HCT116 (cell line): ENCODE data around the gene ELK3. TPM values are rescaled to one million over a fixed set of nuclear protein-coding genes. Genes with fewer than 3 reads are reported as not detected.

Experiments used
- ATAC-seq: fragments of 200-7000 bp; cut with Tn5 transposase; 2 replicates; pipeline ENCODE4 v1.9.1; 2020; ENCODE audit warnings: mild to moderate bottlenecking, moderate library complexity
- BruUV-seq: library from RNA; stranded (reverse); fragments of 400-500 nt; replicated peaks from 2 replicates; lab custom pipeline; 2021; lab: Mats Ljungman, UMichigan
- CTCF ChIA-PET: fragments of 300-600 bp; sonication (Branson Sonifier 250); formaldehyde crosslinking; loops from one replicate; lab custom pipeline; 2021; ENCODE audit warnings: antibody characterized with exemption; lab: Charles Lee
- POLR2A ChIA-PET: fragments of 300-600, 350-600 bp; sonication (Branson Sonifier 250); formaldehyde crosslinking; loops from one replicate; lab custom pipeline; 2021; ENCODE audit warnings: antibody characterized with exemption; lab: Charles Lee
- RAD21 ChIA-PET, 2 experiments: fragments of 300-600 bp; sonication (Branson Sonifier 250); formaldehyde crosslinking; loops; one replicate each; lab custom pipeline; 2023; ENCODE audit warnings: low total read pairs in 2 of 2; ENCODE audit not compliant: uncharacterized antibody in 2 of 2, unreplicated experiment in 2 of 2, low non-redundant PET in 1 of 2; lab: Charles Lee
- DNase-seq: peaks from one replicate; pipeline ENCODE4 v3.0.0-alpha.2; 2010; ENCODE audit warnings: low read depth, low spot score
- H2AFZ ChIP-seq: fragments of 200-600 bp; shearing (Covaris generic), sonication (generic); 2 replicates; pipeline ENCODE4 v1.6.1; 2017; ENCODE audit warnings: low read depth, mixed run types, mixed read lengths, antibody characterized with exemption, low read length; ENCODE audit not compliant: poor library complexity, severe bottlenecking
- H3K27ac ChIP-seq: 2 replicates; pipeline ENCODE4 v1.5.1; 2012; ENCODE audit warnings: low read depth, low read length
- H3K27me3 ChIP-seq: fragments of 200-600 bp; sonication (generic); 2 replicates; pipeline ENCODE4 v1.6.1; 2016; ENCODE audit warnings: mixed run types, low read length, mixed read lengths; ENCODE audit not compliant: insufficient read depth
- H3K36me3 ChIP-seq, 2 experiments: fragments of 200-500 bp in 1 of 2; fragments of 200-600 bp in 1 of 2; sonication (Bioruptor generic) in 1 of 2; sonication (generic) in 1 of 2; 2 replicates each; pipeline versions ENCODE4 v1.5.1 to v1.6.1; 2014 to 2016; ENCODE audit warnings: low read length in 2 of 2, inconsistent platforms in 1 of 2, mixed read lengths in 1 of 2, mixed run types in 1 of 2; ENCODE audit not compliant: insufficient read depth in 2 of 2, control insufficient read depth in 1 of 2
- H3K4me1 ChIP-seq, 2 experiments: fragments of 200-600 bp in 1 of 2; sonication (generic) in 1 of 2; 2 replicates each; pipeline versions ENCODE4 v1.5.1 to v1.6.1; 2012 to 2017; ENCODE audit warnings: low read length in 2 of 2, inconsistent platforms in 1 of 2, mild to moderate bottlenecking in 1 of 2, mixed read lengths in 1 of 2, mixed run types in 1 of 2, moderate library complexity in 1 of 2; ENCODE audit not compliant: insufficient read depth in 2 of 2, control insufficient read depth in 1 of 2
- H3K4me2 ChIP-seq: fragments of 200-600 bp; sonication (generic); 2 replicates; pipeline ENCODE4 v1.6.1; 2017; ENCODE audit warnings: mixed run types, low read length, mixed read lengths
- H3K4me3 ChIP-seq, 2 experiments: fragments of 200-600 bp in 1 of 2; sonication (generic) in 1 of 2; replicated peaks in 1 of 2; 2 replicates each; pipeline ENCODE4 v1.5.1; 2011 to 2016; ENCODE audit warnings: low read length in 2 of 2, control low read depth in 1 of 2, low read depth in 1 of 2, mild to moderate bottlenecking in 1 of 2, mixed read lengths in 1 of 2, mixed run types in 1 of 2
- H3K79me2 ChIP-seq: fragments of 200-600 bp; sonication (generic); 2 replicates; pipeline ENCODE4 v1.6.1; 2017; ENCODE audit warnings: mild to moderate bottlenecking, mixed run types, low read length, moderate library complexity, mixed read lengths; ENCODE audit not compliant: insufficient read depth
- H3K9ac ChIP-seq: fragments of 200-600 bp; sonication (generic); 2 replicates; pipeline ENCODE4 v1.6.1; 2016; ENCODE audit warnings: low read length, mixed read lengths
- H3K9me2 ChIP-seq: fragments of 200-600 bp; sonication (generic), shearing (Covaris generic); 2 replicates; pipeline ENCODE4 v1.6.1; 2017; ENCODE audit warnings: mixed run types, mild to moderate bottlenecking, moderate library complexity; ENCODE audit not compliant: insufficient read depth
- H3K9me3 ChIP-seq, 2 experiments: fragments of 200-500 bp in 1 of 2; fragments of 200-600 bp in 1 of 2; sonication (Bioruptor generic) in 1 of 2; sonication (generic) in 1 of 2; 2 replicates each; pipeline ENCODE4 v1.6.1; 2014 to 2017; ENCODE audit warnings: low read length in 2 of 2, mixed read lengths in 2 of 2, inconsistent platforms in 1 of 2, low read depth in 1 of 2, mild to moderate bottlenecking in 1 of 2, mixed run types in 1 of 2, moderate library complexity in 1 of 2; ENCODE audit not compliant: control insufficient read depth in 1 of 2, insufficient read depth in 1 of 2
- H4K20me1 ChIP-seq: fragments of 200-600 bp; sonication (generic), shearing (Covaris generic); 2 replicates; pipeline ENCODE4 v1.6.1; 2017; ENCODE audit warnings: mixed run types, mild to moderate bottlenecking, moderate library complexity; ENCODE audit not compliant: insufficient read depth
- ELF1 ChIP-seq: IDR thresholded peaks from 2 replicates; pipeline ENCODE4 v1.6.1; 2012; ENCODE audit warnings: low read depth, borderline replicate concordance
- EZH2 ChIP-seq: fragments of 200-600 bp; sonication (generic); IDR thresholded peaks from 2 replicates; pipeline ENCODE4 v1.6.1; 2017; ENCODE audit warnings: antibody characterized with exemption, mixed run types
- SIN3A ChIP-seq: IDR thresholded peaks from 2 replicates; pipeline ENCODE4 v1.6.1; 2012; ENCODE audit warnings: low read depth
- TCF7L2 ChIP-seq: IDR thresholded peaks from 2 replicates; pipeline ENCODE4 v1.7.0; 2011; ENCODE audit warnings: borderline replicate concordance, inconsistent platforms; ENCODE audit not compliant: insufficient read depth, insufficient read length; ENCODE audit errors: extremely low read depth
- YY1 ChIP-seq: IDR thresholded peaks from 2 replicates; pipeline ENCODE4 v1.6.1; 2011; ENCODE audit warnings: low read length, low read depth, moderate library complexity, mild to moderate bottlenecking; ENCODE audit not compliant: insufficient replicate concordance; ENCODE audit errors: extremely low read depth
- intact Hi-C: fragments of 100-400 bp; cut with micrococcal nuclease; formaldehyde crosslinking; loops from 2 replicates; pipeline ENCODE4 v1.10.0; 2022
- total RNA-seq: library from RNA; stranded (reverse); gene quantifications from one replicate; pipeline ENCODE4 v1.2.1, GENCODE V29; 2021; ENCODE audit not compliant: unreplicated experiment
- TF ChIP-seq, protein P1 (sequence below), 3 experiments: fragments of 200-600 bp in 1 of 3; sonication (generic) in 1 of 3; IDR thresholded peaks in 2 of 3; conservative IDR thresholded peaks in 1 of 3; 2 replicates each; pipeline ENCODE4 v1.5.1; 2012 to 2017; ENCODE audit warnings: low read depth in 2 of 3, low read length in 2 of 3, antibody characterized with exemption in 1 of 3, borderline replicate concordance in 1 of 3, control low read depth in 1 of 3, mild to moderate bottlenecking in 1 of 3, mixed read lengths in 1 of 3, mixed run types in 1 of 3, moderate library complexity in 1 of 3; ENCODE audit not compliant: insufficient read depth in 1 of 3
- TF ChIP-seq, protein P2 (sequence below): IDR thresholded peaks from 2 replicates; pipeline ENCODE4 v1.6.1; 2012

Gene ELK3
- total RNA-seq, 1 experiment from 2014 or later: 45.6 TPM

DNA sequence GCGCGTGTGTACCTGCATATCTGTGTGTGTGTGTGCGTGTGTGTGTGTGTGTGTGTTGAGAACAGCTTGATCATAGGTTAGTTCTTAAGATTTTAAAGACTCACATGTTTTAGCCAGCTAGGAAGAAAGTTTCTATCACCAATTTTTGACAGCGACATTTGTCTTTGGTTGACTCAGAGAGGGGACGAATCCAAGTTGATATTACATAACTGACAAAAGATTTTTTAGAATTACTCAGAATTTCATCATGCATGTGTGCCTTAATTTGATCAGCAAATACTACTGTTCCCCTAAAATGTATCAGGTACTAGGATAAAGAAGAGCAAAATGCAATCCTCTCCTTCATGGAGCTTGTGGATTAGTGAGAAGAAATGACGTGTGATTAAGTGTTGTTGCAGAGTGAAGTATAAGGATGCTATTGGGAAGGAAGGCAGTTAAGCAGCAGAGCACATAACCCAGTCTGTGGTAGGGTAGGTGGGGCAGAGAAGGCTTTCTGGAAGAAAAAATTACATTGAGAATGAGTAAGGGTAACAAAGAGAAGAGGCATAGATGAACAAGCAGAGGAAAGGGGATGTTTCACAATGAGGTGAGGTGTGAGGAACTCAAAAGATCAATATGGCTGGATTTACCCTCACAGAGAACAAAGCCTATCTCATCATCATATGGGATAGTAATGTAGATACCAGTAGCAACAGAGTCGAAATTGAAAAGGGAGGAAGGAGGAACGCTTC lies 77.5 kb downstream of the ELK3 start:
- DNase-seq (no peak), ATAC-seq (no peak)
- no peak overlapping the region for H2AFZ ChIP-seq
- intact Hi-C loops: no loop called here
- no peak overlapping the region for H3K27ac ChIP-seq
- ChIA-PET CTCF (interaction anchor here (1.8 kb wide), 1 partner anchor 57 kb away, joined by 4 read pairs; no protein-coding TSS in a partner anchor), RAD21 (no interaction called here), POLR2A (no interaction called here)
- TF ChIP-seq, protein P1, sequence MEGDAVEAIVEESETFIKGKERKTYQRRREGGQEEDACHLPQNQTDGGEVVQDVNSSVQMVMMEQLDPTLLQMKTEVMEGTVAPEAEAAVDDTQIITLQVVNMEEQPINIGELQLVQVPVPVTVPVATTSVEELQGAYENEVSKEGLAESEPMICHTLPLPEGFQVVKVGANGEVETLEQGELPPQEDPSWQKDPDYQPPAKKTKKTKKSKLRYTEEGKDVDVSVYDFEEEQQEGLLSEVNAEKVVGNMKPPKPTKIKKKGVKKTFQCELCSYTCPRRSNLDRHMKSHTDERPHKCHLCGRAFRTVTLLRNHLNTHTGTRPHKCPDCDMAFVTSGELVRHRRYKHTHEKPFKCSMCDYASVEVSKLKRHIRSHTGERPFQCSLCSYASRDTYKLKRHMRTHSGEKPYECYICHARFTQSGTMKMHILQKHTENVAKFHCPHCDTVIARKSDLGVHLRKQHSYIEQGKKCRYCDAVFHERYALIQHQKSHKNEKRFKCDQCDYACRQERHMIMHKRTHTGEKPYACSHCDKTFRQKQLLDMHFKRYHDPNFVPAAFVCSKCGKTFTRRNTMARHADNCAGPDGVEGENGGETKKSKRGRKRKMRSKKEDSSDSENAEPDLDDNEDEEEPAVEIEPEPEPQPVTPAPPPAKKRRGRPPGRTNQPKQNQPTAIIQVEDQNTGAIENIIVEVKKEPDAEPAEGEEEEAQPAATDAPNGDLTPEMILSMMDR (IDR thresholded peaks at IDR 0.05 in 2 of 3, conservative IDR thresholded peaks at IDR 0.05 in 1 of 3; ENCODE audit: borderline replicate concordance in 1 of 3, insufficient read depth in 1 of 3, low read depth in 2 of 3, low read length in 2 of 3): no peak
- TF ChIP-seq SIN3A (no peak), YY1 (no peak), TCF7L2 (no peak), ELF1 (no peak), EZH2 (no peak)
- TF ChIP-seq, protein P2, sequence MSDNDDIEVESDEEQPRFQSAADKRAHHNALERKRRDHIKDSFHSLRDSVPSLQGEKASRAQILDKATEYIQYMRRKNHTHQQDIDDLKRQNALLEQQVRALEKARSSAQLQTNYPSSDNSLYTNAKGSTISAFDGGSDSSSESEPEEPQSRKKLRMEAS: no peak
- H4K20me1 ChIP-seq: no peaks in the 10 kb centered on the region
- H3K9ac ChIP-seq: no peak overlapping the region
- BruUV-seq: no TSS peak
- H3K4me1 ChIP-seq: no peaks in the 10 kb centered on the region
- H3K27me3 ChIP-seq: no peaks in the 10 kb centered on the region
- no peak overlapping the region for H3K4me2 ChIP-seq
- H3K4me3 ChIP-seq: no peak overlapping the region
- H3K79me2 ChIP-seq: no peaks in the 10 kb centered on the region
- H3K36me3 ChIP-seq: peaks cover 4 to 12% of the 10 kb centered on the region in 2 experiments; a peak in 1 of 4 replicates
- no peaks in the 10 kb centered on the region for H3K9me2 ChIP-seq
- H3K9me3 ChIP-seq: no peaks in the 10 kb centered on the region
